ENCODE measurements around the gene WNT9A. TPM values are rescaled to one million over a fixed set of nuclear protein-coding genes. Genes with fewer than 3 reads are reported as not detected.

Gene WNT9A
- total RNA-seq, 1 experiment from 2014 or later: 1.5 TPM

GRCh38 chr1:227870366-227870765, 77.4 kb downstream of the WNT9A start:
- no peak for DNase-seq (ENCODE audit: low spot score)
- Mint-ChIP-seq H3K36me3 (no peaks in the 10 kb centered on the region), H3K4me3 (no peak overlapping the region), H3K4me1 (no peaks in the 10 kb centered on the region), H3K27me3 (ENCODE audit: low read depth) (peaks cover 23% of the 10 kb centered on the region), H3K9me3 (peaks cover 25% of the 10 kb centered on the region), H3K27ac (no peak overlapping the region)
- POLR2A ChIA-PET: no interaction called here
- no peak for TF ChIP-seq JAZF1 (CRISPR knock-in tag; IDR thresholded peaks at IDR 0.05)
- TF ChIP-seq ZNF232 (CRISPR knock-in tag; IDR thresholded peaks at IDR 0.05): no peak
- TF ChIP-seq USF1 (CRISPR knock-in tag; IDR thresholded peaks at IDR 0.05): no peak
- no peak for TF ChIP-seq IRF2 (CRISPR knock-in tag; IDR thresholded peaks at IDR 0.05; ENCODE audit: borderline replicate concordance, low read depth)
- no peak for TF ChIP-seq TCF7 (CRISPR knock-in tag; IDR thresholded peaks at IDR 0.05; ENCODE audit: low read depth)
- TF ChIP-seq, protein P1, sequence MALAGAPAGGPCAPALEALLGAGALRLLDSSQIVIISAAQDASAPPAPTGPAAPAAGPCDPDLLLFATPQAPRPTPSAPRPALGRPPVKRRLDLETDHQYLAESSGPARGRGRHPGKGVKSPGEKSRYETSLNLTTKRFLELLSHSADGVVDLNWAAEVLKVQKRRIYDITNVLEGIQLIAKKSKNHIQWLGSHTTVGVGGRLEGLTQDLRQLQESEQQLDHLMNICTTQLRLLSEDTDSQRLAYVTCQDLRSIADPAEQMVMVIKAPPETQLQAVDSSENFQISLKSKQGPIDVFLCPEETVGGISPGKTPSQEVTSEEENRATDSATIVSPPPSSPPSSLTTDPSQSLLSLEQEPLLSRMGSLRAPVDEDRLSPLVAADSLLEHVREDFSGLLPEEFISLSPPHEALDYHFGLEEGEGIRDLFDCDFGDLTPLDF (CRISPR knock-in tag; IDR thresholded peaks at IDR 0.05): no peak
- TF ChIP-seq GTF2I (CRISPR knock-in tag; conservative IDR thresholded peaks at IDR 0.05): no peak
- TF ChIP-seq, protein P2, sequence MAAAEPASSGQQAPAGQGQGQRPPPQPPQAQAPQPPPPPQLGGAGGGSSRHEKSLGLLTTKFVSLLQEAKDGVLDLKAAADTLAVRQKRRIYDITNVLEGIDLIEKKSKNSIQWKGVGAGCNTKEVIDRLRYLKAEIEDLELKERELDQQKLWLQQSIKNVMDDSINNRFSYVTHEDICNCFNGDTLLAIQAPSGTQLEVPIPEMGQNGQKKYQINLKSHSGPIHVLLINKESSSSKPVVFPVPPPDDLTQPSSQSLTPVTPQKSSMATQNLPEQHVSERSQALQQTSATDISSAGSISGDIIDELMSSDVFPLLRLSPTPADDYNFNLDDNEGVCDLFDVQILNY (CRISPR knock-in tag; IDR thresholded peaks at IDR 0.05): no peak
- TF ChIP-seq FOXP4 (CRISPR knock-in tag; IDR thresholded peaks at IDR 0.05): no peak
- TF ChIP-seq JUN (CRISPR knock-in tag; IDR thresholded peaks at IDR 0.05): no peak
- TF ChIP-seq CREM (CRISPR knock-in tag; IDR thresholded peaks at IDR 0.05): no peak
- TF ChIP-seq FOXJ3 (CRISPR knock-in tag; IDR thresholded peaks at IDR 0.05; ENCODE audit: borderline replicate concordance): no peak
- TF ChIP-seq CREB1 (CRISPR knock-in tag; IDR thresholded peaks at IDR 0.05): no peak
- TF ChIP-seq, protein P3, sequence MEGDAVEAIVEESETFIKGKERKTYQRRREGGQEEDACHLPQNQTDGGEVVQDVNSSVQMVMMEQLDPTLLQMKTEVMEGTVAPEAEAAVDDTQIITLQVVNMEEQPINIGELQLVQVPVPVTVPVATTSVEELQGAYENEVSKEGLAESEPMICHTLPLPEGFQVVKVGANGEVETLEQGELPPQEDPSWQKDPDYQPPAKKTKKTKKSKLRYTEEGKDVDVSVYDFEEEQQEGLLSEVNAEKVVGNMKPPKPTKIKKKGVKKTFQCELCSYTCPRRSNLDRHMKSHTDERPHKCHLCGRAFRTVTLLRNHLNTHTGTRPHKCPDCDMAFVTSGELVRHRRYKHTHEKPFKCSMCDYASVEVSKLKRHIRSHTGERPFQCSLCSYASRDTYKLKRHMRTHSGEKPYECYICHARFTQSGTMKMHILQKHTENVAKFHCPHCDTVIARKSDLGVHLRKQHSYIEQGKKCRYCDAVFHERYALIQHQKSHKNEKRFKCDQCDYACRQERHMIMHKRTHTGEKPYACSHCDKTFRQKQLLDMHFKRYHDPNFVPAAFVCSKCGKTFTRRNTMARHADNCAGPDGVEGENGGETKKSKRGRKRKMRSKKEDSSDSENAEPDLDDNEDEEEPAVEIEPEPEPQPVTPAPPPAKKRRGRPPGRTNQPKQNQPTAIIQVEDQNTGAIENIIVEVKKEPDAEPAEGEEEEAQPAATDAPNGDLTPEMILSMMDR (IDR thresholded peaks at IDR 0.05): no peak
- no peak for TF ChIP-seq NFATC4 (CRISPR knock-in tag; IDR thresholded peaks at IDR 0.05)
- no peak for TF ChIP-seq ATF6 (CRISPR knock-in tag; IDR thresholded peaks at IDR 0.05)
- TF ChIP-seq CDX4 (CRISPR knock-in tag; IDR thresholded peaks at IDR 0.05; ENCODE audit: borderline replicate concordance): no peak
- no peak for TF ChIP-seq GABPB1 (CRISPR knock-in tag; IDR thresholded peaks at IDR 0.05)
- TF ChIP-seq ZNF425 (CRISPR knock-in tag; conservative IDR thresholded peaks at IDR 0.05): no peak
- no peak for ATAC-seq
- CTCF ChIA-PET: no interaction called here
